HepG2 (cell line): ENCODE measurements around the gene ALCAM. TPM values are rescaled to one million over a fixed set of nuclear protein-coding genes. Genes with fewer than 3 reads are reported as not detected.

Experiments
- ATAC-seq: fragments of 200-7000 bp; cut with Tn5 transposase; 3 replicates; pipeline ENCODE4 v1.9.1; 2020; ENCODE audit warnings: mild to moderate bottlenecking, moderate library complexity
- BruUV-seq: library from RNA; stranded (reverse); fragments of 400-500 nt; replicated peaks from 2 replicates; lab custom pipeline; 2021; lab: Mats Ljungman, UMichigan
- CTCF ChIA-PET: fragments of 300-600 bp; formaldehyde crosslinking; extraction: SDS; loops from one replicate; lab custom pipeline; 2021; ENCODE audit warnings: low total read pairs, inconsistent platforms, low intra/inter-chr PET ratio; lab: Yijun Ruan, JAX
- POLR2A ChIA-PET: fragments of 350-600 bp; sonication (Branson Sonifier 250); formaldehyde crosslinking; loops from one replicate; lab custom pipeline; 2020; ENCODE audit warnings: antibody characterized with exemption, inconsistent platforms; lab: Yijun Ruan, JAX
- DNase-seq: peaks from one replicate; pipeline ENCODE4 v3.0.0-alpha.2; 2015; ENCODE audit warnings: low spot score
- FAIRE-seq: peaks from 3 replicates; lab custom pipeline; 2011; peaks lifted over from hg19 to GRCh38; lab: Jason Lieb, UNC
- H2AFZ ChIP-seq: one replicate; pipeline ENCODE4 v1.6.1; 2011; ENCODE audit warnings: low read length, inconsistent platforms
- H3K27ac ChIP-seq: fragments of 300-600 bp; 3 replicates; pipeline ENCODE4 v1.8.0; 2011; ENCODE audit warnings: mixed run types, mild to moderate bottlenecking, mixed read lengths, low read length, inconsistent platforms; ENCODE audit not compliant: insufficient read depth; ENCODE audit errors: extremely low read length
- H3K27me3 ChIP-seq, 2 experiments: fragments of 200-600 bp in 1 of 2; 2 replicates in 1 of 2; 3 replicates in 1 of 2; pipeline versions ENCODE4 v1.6.0 to v1.8.0; 2011; ENCODE audit warnings: low read length in 2 of 2, mild to moderate bottlenecking in 2 of 2, moderate library complexity in 2 of 2, inconsistent platforms in 1 of 2; ENCODE audit not compliant: insufficient read depth in 2 of 2, control insufficient read depth in 1 of 2
- H3K36me3 ChIP-seq, 2 experiments: fragments of 200-600 bp in 1 of 2; replicated peaks in 1 of 2; 2 replicates in 1 of 2; 3 replicates in 1 of 2; pipeline versions ENCODE4 v1.5.1 to v1.8.0; 2011; ENCODE audit warnings: low read length in 2 of 2, inconsistent platforms in 1 of 2; ENCODE audit not compliant: insufficient read depth in 2 of 2, control insufficient read depth in 1 of 2
- H3K4me1 ChIP-seq: 2 replicates; pipeline ENCODE4 v1.5.1; 2012; ENCODE audit warnings: low read length, inconsistent platforms; ENCODE audit not compliant: insufficient read depth
- H3K4me2 ChIP-seq: 2 replicates; pipeline ENCODE4 v1.6.0; 2011; ENCODE audit warnings: low read depth, low read length, inconsistent platforms
- H3K4me3 ChIP-seq, 3 experiments: fragments of 200-600 bp in 1 of 3; sonication (generic), shearing (Covaris generic) in 1 of 3; replicated peaks in 1 of 3; 2 replicates each; pipeline ENCODE4 v1.5.1; 2011 to 2016; ENCODE audit warnings: low read length in 3 of 3, inconsistent platforms in 2 of 3, low read depth in 2 of 3, mild to moderate bottlenecking in 2 of 3, control low read depth in 1 of 3, mixed read lengths in 1 of 3; ENCODE audit not compliant: insufficient read depth in 1 of 3
- H3K79me2 ChIP-seq: one replicate; pipeline ENCODE4 v1.6.1; 2011; ENCODE audit warnings: low read length, inconsistent platforms; ENCODE audit not compliant: insufficient read depth
- H3K9ac ChIP-seq: 2 replicates; pipeline ENCODE4 v1.6.0; 2011; ENCODE audit warnings: mild to moderate bottlenecking, low read depth, low read length, inconsistent platforms; ENCODE audit not compliant: insufficient read depth
- H3K9me3 ChIP-seq: 2 replicates; pipeline ENCODE4 v1.5.1; 2012; ENCODE audit warnings: mild to moderate bottlenecking, low read length
- H4K20me1 ChIP-seq: 2 replicates; pipeline ENCODE4 v1.6.0; 2011; ENCODE audit warnings: inconsistent platforms, mild to moderate bottlenecking, low read length, moderate library complexity; ENCODE audit not compliant: insufficient read depth
- DR1 ChIP-seq: sonication (generic); formaldehyde crosslinking; IDR thresholded peaks from 2 replicates; pipeline ENCODE4 v1.8.0; 2021; ENCODE audit warnings: mild to moderate bottlenecking, missing genetic modification reagents, inconsistent platforms
- FOXK1 ChIP-seq: sonication (generic); formaldehyde crosslinking; IDR thresholded peaks from 2 replicates; pipeline ENCODE4 v1.4.0; 2020; ENCODE audit warnings: low read depth, missing genetic modification reagents, borderline replicate concordance
- GTF3A ChIP-seq: sonication (generic); formaldehyde crosslinking; conservative IDR thresholded peaks from 2 replicates; pipeline ENCODE4 v1.4.0; 2020; ENCODE audit warnings: mild to moderate bottlenecking, missing genetic modification reagents
- HDAC2 ChIP-seq: sonication (generic); formaldehyde crosslinking; IDR thresholded peaks from 2 replicates; pipeline ENCODE4 v1.4.0; 2020; ENCODE audit warnings: missing genetic modification reagents
- KDM6A ChIP-seq: IDR thresholded peaks from 2 replicates; pipeline ENCODE4 v1.6.1; 2016; ENCODE audit warnings: low read depth
- MED13 ChIP-seq: sonication (generic); formaldehyde crosslinking; IDR thresholded peaks from 2 replicates; pipeline ENCODE4 v1.5.0; 2020; ENCODE audit warnings: missing genetic modification reagents
- NFE2 ChIP-seq: sonication (generic); formaldehyde crosslinking; IDR thresholded peaks from 2 replicates; pipeline ENCODE4 v1.4.0; 2020; ENCODE audit warnings: missing genetic modification reagents
- RBM39 ChIP-seq: fragments of 200-400 bp; formaldehyde crosslinking; IDR thresholded peaks from one replicate; pipeline ENCODE4 v1.6.1; 2018; ENCODE audit warnings: antibody characterized with exemption, mild to moderate bottlenecking, low read depth, low read length; ENCODE audit not compliant: poor library complexity, severe bottlenecking
- SAP130 ChIP-seq: IDR thresholded peaks from 2 replicates; pipeline ENCODE4 v1.6.1; 2016; ENCODE audit warnings: low read depth
- ZMYM4 ChIP-seq: sonication (generic); formaldehyde crosslinking; IDR thresholded peaks from 2 replicates; pipeline ENCODE4 v1.8.1; 2023; ENCODE audit warnings: mild to moderate bottlenecking, missing genetic modification reagents
- ZNF333 ChIP-seq: sonication (generic); formaldehyde crosslinking; IDR thresholded peaks from 2 replicates; pipeline ENCODE4 v1.4.0; 2020; ENCODE audit warnings: mild to moderate bottlenecking, missing genetic modification reagents, borderline replicate concordance
- ZNF337 ChIP-seq: sonication (generic); formaldehyde crosslinking; IDR thresholded peaks from 2 replicates; pipeline ENCODE4 v1.5.1; 2020; ENCODE audit warnings: missing genetic modification reagents, low read depth, mild to moderate bottlenecking, borderline replicate concordance
- ZNF619 ChIP-seq: sonication (generic); formaldehyde crosslinking; IDR thresholded peaks from 2 replicates; pipeline ENCODE4 v1.4.0; 2020; ENCODE audit warnings: mild to moderate bottlenecking, missing genetic modification reagents
- ZNF776 ChIP-seq: sonication (generic); formaldehyde crosslinking; IDR thresholded peaks from 2 replicates; pipeline ENCODE4 v1.4.0; 2020; ENCODE audit warnings: mild to moderate bottlenecking, missing genetic modification reagents
- ZNF850 ChIP-seq: sonication (generic); formaldehyde crosslinking; conservative IDR thresholded peaks from 2 replicates; pipeline ENCODE4 v1.9.0; 2021; ENCODE audit warnings: mild to moderate bottlenecking, missing genetic modification reagents
- WGBS: methylation state at CpG from one replicate; pipeline ENCODE4 v1.1.6; 2017; ENCODE audit warnings: low lambda C conversion rate; 5-methylcytosine and 5-hydroxymethylcytosine counted together
- in situ Hi-C: cut with HindIII; loops from 2 replicates; pipeline ENCODE4 v1.10.0; 2017; ENCODE audit warnings: low pct_unique_long_range_greater_than_20kb; ENCODE audit not compliant: extremely low pct_ligation_motif_present
- intact Hi-C: fragments of 100-400 bp; cut with micrococcal nuclease; formaldehyde crosslinking; loops from one replicate; pipeline ENCODE4 v1.10.0; 2022; ENCODE audit not compliant: unreplicated experiment
- polyA plus RNA-seq, 8 experiments: library from polyadenylated mRNA; depleted of rRNA in 3 of 8; stranded (reverse) in 7 of 8; unstranded in 1 of 8; fragments of >200 nt; fragmentation: Illumina TruSeq in 4 of 8; extraction: Trizol in 4 of 8; gene quantifications; 2 replicates each; pipeline versions ENCODE4 v1.2.1 to v1.2.3, GENCODE V29; 2011 to 2016; ENCODE audit warnings: low read depth in 4 of 8, missing spikeins in 1 of 8, mixed read lengths in 1 of 8; ENCODE audit not compliant: insufficient read depth in 1 of 8
- total RNA-seq, 5 experiments: library from RNA; depleted of rRNA; stranded (reverse); fragments of >200 nt; fragmentation: Illumina TruSeq; extraction: Trizol; gene quantifications; 2 replicates each; pipeline ENCODE4 v1.2.3, GENCODE V29; 2016; ENCODE audit warnings: low read depth in 1 of 5
- TF ChIP-seq, protein P1 (sequence below): IDR thresholded peaks from 2 replicates; pipeline ENCODE4 v1.6.1; 2016; ENCODE audit warnings: low read depth, borderline replicate concordance
- TF ChIP-seq, protein P2 (sequence below): IDR thresholded peaks from 2 replicates; pipeline ENCODE4 v1.6.1; 2016; ENCODE audit warnings: missing compliant biosample characterization, missing genetic modification reagents, borderline replicate concordance
- TF ChIP-seq, protein P3 (sequence below): sonication (generic); formaldehyde crosslinking; IDR thresholded peaks from 2 replicates; pipeline ENCODE4 v1.4.0; 2020; ENCODE audit warnings: missing genetic modification reagents, borderline replicate concordance

The ALCAM gene
- total and polyA plus RNA-seq, 2 of the 13 experiments (the other 11 are each of a cell fraction or from before 2014, with no cell fraction given): 26.0 to 33.1 TPM

DNA sequence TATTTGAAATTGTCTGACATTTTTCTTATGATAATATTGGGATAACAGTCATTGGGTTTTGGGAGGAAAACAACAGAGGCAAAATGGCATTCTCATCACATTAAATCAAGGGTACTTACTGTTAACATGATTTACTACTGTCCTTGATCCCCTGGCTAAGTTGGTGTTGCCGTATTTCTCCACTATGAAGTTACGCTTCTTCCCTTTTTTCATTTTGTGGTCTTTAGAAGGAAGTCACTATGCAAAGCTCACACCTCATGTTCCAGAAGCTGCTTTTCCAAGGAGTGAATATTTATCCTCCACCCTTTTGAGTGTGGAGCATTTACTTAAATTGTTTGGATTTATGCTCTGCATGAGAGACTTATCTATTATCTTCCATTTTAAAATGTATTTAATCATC is 63.7 kb downstream of the ALCAM start:
- DNase-seq (no peak), FAIRE-seq (no peak), ATAC-seq (no peak)
- no peak overlapping the region for H3K27ac ChIP-seq
- H3K27me3 ChIP-seq: no peaks in the 10 kb centered on the region
- WGBS: 98% methylated on average over 2 of the region's 2 CpGs
- in situ Hi-C loops (no loop called here), intact Hi-C loops (no loop called here)
- H4K20me1 ChIP-seq: no peaks in the 10 kb centered on the region
- H3K9ac ChIP-seq: no peak overlapping the region
- H3K4me1 ChIP-seq: peaks cover 28% of the 10 kb centered on the region
- H3K4me2 ChIP-seq: no peak overlapping the region
- ChIA-PET CTCF (no interaction called here), POLR2A (no interaction called here)
- H3K9me3 ChIP-seq: no peaks in the 10 kb centered on the region
- BruUV-seq: no TSS peak
- H2AFZ ChIP-seq: no peak overlapping the region
- TF ChIP-seq SAP130: no peak
- TF ChIP-seq KDM6A (CRISPR knock-in tag): no peak
- no peak for TF ChIP-seq MED13 (CRISPR knock-in tag)
- TF ChIP-seq ZNF619: no peak
- TF ChIP-seq, protein P1, sequence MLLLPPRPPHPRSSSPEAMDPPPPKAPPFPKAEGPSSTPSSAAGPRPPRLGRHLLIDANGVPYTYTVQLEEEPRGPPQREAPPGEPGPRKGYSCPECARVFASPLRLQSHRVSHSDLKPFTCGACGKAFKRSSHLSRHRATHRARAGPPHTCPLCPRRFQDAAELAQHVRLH (CRISPR knock-in tag): no peak
- TF ChIP-seq DR1 (CRISPR knock-in tag): no peak
- no peak for TF ChIP-seq HDAC2 (CRISPR knock-in tag)
- TF ChIP-seq NFE2 (CRISPR knock-in tag): no peak
- no peak for TF ChIP-seq FOXK1 (CRISPR knock-in tag)
- no peak for TF ChIP-seq RBM39
- no peak for TF ChIP-seq ZMYM4 (CRISPR knock-in tag)
- TF ChIP-seq, protein P2, sequence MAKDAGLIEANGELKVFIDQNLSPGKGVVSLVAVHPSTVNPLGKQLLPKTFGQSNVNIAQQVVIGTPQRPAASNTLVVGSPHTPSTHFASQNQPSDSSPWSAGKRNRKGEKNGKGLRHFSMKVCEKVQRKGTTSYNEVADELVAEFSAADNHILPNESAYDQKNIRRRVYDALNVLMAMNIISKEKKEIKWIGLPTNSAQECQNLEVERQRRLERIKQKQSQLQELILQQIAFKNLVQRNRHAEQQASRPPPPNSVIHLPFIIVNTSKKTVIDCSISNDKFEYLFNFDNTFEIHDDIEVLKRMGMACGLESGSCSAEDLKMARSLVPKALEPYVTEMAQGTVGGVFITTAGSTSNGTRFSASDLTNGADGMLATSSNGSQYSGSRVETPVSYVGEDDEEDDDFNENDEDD (CRISPR knock-in tag): no peak
- TF ChIP-seq, protein P3, sequence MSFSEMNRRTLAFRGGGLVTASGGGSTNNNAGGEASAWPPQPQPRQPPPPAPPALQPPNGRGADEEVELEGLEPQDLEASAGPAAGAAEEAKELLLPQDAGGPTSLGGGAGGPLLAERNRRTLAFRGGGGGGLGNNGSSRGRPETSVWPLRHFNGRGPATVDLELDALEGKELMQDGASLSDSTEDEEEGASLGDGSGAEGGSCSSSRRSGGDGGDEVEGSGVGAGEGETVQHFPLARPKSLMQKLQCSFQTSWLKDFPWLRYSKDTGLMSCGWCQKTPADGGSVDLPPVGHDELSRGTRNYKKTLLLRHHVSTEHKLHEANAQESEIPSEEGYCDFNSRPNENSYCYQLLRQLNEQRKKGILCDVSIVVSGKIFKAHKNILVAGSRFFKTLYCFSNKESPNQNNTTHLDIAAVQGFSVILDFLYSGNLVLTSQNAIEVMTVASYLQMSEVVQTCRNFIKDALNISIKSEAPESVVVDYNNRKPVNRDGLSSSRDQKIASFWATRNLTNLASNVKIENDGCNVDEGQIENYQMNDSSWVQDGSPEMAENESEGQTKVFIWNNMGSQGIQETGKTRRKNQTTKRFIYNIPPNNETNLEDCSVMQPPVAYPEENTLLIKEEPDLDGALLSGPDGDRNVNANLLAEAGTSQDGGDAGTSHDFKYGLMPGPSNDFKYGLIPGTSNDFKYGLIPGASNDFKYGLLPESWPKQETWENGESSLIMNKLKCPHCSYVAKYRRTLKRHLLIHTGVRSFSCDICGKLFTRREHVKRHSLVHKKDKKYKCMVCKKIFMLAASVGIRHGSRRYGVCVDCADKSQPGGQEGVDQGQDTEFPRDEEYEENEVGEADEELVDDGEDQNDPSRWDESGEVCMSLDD (CRISPR knock-in tag): no peak
- no peak for TF ChIP-seq ZNF776 (CRISPR knock-in tag)
- no peak for TF ChIP-seq GTF3A (CRISPR knock-in tag)
- no peak for TF ChIP-seq ZNF337 (CRISPR knock-in tag)
- TF ChIP-seq ZNF850 (CRISPR knock-in tag): no peak
- no peak for TF ChIP-seq ZNF333 (CRISPR knock-in tag)
- H3K79me2 ChIP-seq: peaks cover under 1% of the 10 kb centered on the region
- H3K36me3 ChIP-seq: no peaks in the 10 kb centered on the region
- H3K4me3 ChIP-seq: no peak overlapping the region
